GM18868 (cell line): Measurements from ENCODE around the gene FIS1.
"Not testable (repeated sequence)": the region's sequence is repeated elsewhere in the genome, so short reads cannot be mapped to it uniquely, and the experiment has no call there.

Experiments
- ATAC-seq: cut with Tn5 transposase; IDR thresholded peaks from one replicate; pipeline ENCODE4 v1.9.1; 2021; ENCODE audit warnings: mild to moderate bottlenecking, moderate library complexity; ENCODE audit not compliant: unreplicated experiment

Gene FIS1

DNA sequence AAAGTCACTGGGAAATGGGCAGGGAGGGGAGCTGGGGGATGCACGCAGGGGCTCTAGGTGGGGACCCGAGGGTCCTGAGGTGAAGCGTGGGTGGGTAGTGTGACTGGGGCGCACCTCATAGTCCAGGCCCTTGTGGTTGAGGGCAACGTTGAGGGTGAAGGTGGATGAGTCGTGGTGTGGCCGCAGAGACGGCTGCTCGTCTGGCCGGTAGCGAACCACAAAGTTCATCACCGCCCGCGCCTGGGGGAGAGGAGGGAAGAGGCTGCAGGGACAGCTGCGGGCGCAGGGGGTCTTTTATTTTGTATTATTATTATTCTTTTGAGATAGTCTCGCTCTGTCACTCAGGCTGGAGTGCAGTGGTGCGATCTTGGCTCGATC, 38.2 kb downstream of the FIS1 start:
- ATAC-seq: no peak

- ATAC-seq: no peak
These were observed 38.8 kb downstream of the FIS1 start for GRCh38 chr7:101205901-101206664.

- ATAC-seq: not testable (repeated sequence)
These were observed 40.8 kb downstream of the FIS1 start for GRCh38 chr7:101203740-101204738.

GRCh38 chr7:101202603-101202918, 42.3 kb downstream of the FIS1 start:
- ATAC-seq: no peak

- no peak for ATAC-seq
These were observed 42.9 kb downstream of the FIS1 start for GRCh38 chr7:101201695-101202602.

DNA sequence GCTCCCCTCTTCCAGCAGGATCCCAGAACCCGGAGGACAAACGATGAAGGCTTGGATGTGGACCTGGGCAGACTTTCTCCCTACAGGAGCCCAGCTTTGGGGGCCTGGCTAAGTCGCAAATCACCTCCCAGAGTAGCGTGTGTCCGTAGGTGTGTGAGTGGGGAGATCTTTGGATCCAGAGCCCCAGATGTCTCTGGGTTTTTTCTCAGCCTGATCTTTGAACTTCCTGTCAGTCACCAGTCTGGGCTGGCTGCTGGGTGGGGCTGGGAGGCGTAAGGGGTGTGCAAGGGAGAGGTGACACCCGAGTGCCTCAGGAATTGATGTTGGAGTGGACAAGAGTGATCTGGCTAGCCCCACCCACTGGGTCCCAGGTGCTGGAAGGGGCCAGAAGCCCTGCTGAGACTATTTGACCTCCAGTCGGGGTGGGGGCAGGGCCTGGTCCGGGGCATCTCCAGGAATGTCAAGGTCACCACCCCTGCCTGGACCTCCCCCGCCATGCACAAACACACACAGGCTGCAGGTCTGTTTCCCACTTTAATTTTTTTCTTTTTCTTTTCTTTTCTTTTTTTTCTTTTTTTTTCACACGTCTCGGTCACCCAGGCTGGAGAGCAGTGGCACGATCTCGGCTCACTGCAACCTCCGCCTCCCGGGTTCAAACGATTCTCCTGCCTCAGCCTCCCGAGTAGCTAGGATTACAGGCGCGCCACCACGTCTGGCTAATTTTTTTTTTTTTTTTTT, 43.9 kb downstream of the FIS1 start, which contains the start of gene MOGAT3:
Gene MOGAT3, minus strand, starts transcription at position 175 of the 738 bp plus-strand sequence. CDS start 182 bp downstream, outside the sequence.
- no peak for ATAC-seq

GRCh38 chr7:101200504-101200861, 44.4 kb downstream of the FIS1 start:
- no peak for ATAC-seq

- not testable (repeated sequence) for ATAC-seq
These were observed 45.4 kb downstream of the FIS1 start for GRCh38 chr7:101199522-101199921.

DNA sequence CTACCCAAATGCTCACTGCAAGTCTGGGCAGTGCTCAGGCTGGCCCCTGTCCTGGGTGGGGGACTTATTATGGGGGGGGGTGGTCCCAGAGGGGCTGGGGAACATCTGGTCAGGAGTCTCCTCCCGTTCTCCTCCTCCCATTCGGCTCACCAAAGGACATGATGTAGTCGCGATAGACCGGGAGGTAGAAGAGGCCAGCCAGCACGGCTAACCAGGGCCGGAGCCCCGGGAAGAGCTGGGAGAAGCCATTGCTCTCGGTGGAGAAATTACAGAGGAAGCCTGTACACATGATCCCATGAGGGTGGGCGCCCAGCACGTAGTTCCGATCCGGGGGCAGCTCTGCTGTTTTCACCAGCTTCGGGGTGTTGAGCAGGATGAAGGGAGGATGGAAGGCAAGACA, 46.4 kb downstream of the FIS1 start:
- ATAC-seq: no peak

DNA sequence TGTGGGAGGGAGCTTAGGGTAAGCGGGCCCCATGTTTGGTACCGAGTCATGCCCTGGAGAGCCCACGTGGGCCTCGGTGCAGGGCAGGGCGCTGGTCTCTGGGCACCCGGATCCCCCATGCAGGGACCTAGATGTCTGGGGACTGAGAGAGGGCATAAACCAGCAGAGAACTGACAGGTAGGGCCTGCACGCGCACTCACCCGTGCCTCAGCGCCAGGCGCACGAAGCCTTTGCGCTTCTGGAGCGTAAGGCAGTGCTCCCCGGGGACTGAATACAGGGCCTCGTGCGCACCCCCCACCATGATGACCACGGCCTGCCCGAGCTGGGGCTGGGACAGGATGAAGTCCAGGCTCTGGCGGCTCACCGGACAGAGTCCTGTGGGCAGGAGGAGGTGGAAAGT, 46.9 kb downstream of the FIS1 start:
- no peak for ATAC-seq

DNA sequence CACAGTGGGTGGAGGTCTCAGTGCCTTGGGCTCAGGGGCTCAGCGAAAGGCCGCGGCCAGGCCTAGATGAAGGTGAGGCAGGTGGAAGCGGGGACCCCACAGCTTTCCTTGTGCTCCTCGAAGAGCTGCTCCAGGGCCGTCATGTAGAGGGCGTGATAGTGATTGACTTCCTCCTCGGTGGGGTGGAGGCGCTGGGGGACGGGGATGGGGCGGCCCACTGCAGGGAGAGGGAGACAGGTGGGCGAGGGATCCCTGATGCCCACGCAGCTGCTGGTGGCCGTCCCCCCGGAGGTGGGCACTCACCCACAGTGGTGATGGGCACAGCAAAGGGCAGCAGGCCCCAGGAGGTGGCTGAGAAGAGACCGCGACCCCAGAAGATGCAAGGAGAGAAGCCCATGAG, 49.0 kb downstream of the FIS1 start:
- ATAC-seq: no peak
